Coronary artery (tissue), 2 donors: ENCODE data around the gene BASP1.
A peak's percentile ranks its signal among the peaks of the same experiment; 100 is the strongest.
"Not testable (repeated sequence)": the region's sequence is repeated elsewhere in the genome, so short reads cannot be mapped to it uniquely, and the experiment has no call there.

Source experiments
- DNase-seq: peaks from one replicate; pipeline ENCODE4 v3.0.0-alpha.2; 2017; ENCODE audit warnings: low spot score
- H3K27ac ChIP-seq, 2 donors: fragments of 200-600 bp; sonication (generic); one replicate each; pipeline ENCODE4 v1.5.1; 2016 to 2019
- H3K4me3 ChIP-seq: fragments of 200-600 bp; sonication (generic); 2 replicates; pipeline ENCODE4 v1.5.1; 2016; ENCODE audit warnings: mild to moderate bottlenecking, moderate library complexity
- CTCF ChIP-seq: fragments of 200-600 bp; sonication (generic); IDR thresholded peaks from one replicate; pipeline ENCODE4 v1.5.1; 2019; ENCODE audit warnings: antibody characterized with exemption

BASP1 gene

DNA sequence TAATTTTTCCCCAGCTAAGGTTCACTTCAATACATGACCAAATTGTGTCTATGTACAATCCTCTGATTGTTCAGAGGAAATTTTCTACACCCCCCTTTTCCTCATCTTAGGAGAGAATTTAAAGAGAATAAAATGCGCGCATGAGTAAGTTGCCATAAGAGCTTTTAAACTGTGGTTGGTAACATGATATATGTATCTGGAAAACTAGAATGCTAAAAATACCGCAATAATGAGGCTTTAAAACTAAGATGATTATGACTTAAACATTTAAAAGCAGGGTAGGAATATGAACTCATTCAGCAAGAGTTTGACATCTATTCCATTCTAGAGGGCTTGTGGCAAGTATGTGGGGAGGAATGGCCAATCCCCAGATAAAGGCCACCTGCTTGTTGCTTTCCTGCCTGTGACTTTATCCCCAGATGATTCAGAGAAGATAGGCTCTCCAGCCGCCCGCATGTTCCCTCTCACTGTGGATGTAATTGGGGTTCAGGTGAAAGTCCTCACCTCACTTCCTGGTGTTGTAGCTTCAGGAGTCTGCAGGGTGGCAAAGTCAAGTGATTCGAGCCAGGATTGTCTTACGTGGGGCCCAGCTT lies 26.5 kb upstream of the BASP1 start:
- H3K4me3 ChIP-seq: no peak overlapping the region
- TF ChIP-seq CTCF: no peak
- H3K27ac ChIP-seq: no peak overlapping the region
- no peak for DNase-seq

GRCh38 chr5:17191574-17191973 lies 25.9 kb upstream of the BASP1 start:
- H3K4me3 ChIP-seq, H3K27ac ChIP-seq, DNase-seq: not testable (repeated sequence)

DNA sequence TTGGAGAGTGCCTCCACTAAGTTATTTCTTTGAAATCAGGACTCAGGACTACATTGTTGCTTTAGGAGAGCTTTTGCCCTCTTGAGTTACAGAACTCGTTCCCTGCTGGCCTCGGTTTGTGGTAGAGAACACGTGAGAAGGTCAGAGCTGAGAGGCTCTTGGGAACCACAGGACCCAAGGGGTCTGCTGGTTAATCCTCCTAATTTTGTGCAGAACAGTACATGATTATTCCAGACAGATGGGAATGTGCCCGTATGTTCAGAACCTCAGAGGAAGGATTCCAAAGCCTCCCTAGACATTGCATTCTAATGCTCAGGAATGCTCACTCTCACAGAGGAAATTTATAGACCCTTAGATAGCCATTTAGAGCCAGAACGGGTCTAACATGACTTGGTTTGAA lies 25.2 kb upstream of the BASP1 start:
- no peak for DNase-seq
- no peak overlapping the region for H3K27ac ChIP-seq
- H3K4me3 ChIP-seq: no peak overlapping the region
- no peak for TF ChIP-seq CTCF

GRCh38 chr5:17196024-17196423 lies 21.4 kb upstream of the BASP1 start:
- TF ChIP-seq CTCF: no peak
- H3K27ac ChIP-seq: no peak overlapping the region

DNA sequence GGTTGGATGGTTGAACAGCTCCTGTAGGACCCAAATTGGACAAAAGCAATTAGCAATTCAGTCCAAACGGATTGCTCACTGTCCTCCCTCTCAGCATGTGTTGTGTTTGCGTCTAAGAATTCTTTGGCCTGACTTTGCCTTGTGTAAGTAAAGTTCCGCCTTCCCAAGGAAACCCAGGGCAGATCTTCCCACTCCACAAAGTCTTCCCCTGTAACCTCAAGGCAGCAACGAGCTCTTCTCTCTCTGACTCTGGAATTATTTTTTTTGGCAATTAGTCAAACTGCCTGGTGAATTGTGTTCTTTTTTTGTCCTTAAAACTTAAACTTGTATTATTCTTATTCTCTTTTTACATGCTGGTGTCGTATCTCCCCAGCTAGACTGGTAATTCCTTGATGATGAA lies 20.7 kb upstream of the BASP1 start:
- DNase-seq: no peak
- TF ChIP-seq CTCF: no peak
- Histone ChIP-seq H3K27ac (no peak overlapping the region), H3K4me3 (no peak overlapping the region)

More at GRCh38 chr5:17196024-17196423, 21.4 kb upstream of the BASP1 start:
- DNase-seq: no peak
- no peak overlapping the region for H3K4me3 ChIP-seq

DNA sequence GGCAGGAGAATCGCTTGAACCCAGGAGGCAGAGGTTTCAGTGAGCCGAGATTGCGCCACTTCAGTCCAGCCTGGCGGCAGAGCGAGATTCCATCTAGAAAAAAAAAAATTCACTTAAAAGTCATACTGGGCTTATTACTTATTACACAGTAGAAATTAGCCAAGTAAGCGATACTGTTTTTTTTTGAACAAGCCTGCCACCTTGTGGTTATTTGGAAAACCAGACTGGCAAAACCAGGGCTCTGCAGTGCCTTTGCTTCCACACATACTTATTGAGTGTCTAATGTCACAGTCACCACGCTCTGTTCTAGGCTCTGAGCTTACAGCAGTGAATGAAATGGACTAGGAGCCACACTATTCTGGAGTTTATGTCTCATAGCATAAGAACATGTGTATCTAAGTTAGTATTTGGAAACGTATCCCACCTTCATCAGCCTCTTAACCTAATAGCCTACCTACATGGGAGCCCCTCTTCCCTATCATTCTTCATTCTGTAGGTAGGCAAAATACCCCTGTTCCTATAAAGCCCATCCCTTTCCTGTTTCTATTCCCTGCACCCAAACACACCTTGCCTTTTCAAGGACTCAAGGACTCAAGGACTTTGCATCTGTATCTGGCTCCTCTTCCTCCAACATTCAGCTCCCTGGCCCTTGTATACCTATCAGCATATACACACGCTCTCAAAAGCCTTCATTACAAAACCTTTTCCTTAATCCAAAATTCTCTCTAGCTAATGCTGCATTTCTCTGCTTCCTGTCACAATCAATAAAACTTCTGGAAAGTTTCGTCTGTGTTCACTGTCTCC lies 13.9 kb upstream of the BASP1 start:
- Histone ChIP-seq H3K27ac (no peak overlapping the region), H3K4me3 (no peak overlapping the region)
- no peak for DNase-seq
- TF ChIP-seq CTCF: peak; percentile 76

GRCh38 chr5:17204133-17204489 lies 13.3 kb upstream of the BASP1 start:
- no peak overlapping the region for H3K4me3 ChIP-seq
- no peak overlapping the region for H3K27ac ChIP-seq
- no peak for DNase-seq
- no peak for TF ChIP-seq CTCF
